GM21717 (cell line): Measurements from ENCODE around the gene PER1.

Experiments
- ATAC-seq: cut with Tn5 transposase; IDR thresholded peaks from one replicate; pipeline ENCODE4 v1.9.1; 2021; ENCODE audit warnings: mild to moderate bottlenecking, moderate library complexity; ENCODE audit not compliant: unreplicated experiment

PER1 gene, protein sequence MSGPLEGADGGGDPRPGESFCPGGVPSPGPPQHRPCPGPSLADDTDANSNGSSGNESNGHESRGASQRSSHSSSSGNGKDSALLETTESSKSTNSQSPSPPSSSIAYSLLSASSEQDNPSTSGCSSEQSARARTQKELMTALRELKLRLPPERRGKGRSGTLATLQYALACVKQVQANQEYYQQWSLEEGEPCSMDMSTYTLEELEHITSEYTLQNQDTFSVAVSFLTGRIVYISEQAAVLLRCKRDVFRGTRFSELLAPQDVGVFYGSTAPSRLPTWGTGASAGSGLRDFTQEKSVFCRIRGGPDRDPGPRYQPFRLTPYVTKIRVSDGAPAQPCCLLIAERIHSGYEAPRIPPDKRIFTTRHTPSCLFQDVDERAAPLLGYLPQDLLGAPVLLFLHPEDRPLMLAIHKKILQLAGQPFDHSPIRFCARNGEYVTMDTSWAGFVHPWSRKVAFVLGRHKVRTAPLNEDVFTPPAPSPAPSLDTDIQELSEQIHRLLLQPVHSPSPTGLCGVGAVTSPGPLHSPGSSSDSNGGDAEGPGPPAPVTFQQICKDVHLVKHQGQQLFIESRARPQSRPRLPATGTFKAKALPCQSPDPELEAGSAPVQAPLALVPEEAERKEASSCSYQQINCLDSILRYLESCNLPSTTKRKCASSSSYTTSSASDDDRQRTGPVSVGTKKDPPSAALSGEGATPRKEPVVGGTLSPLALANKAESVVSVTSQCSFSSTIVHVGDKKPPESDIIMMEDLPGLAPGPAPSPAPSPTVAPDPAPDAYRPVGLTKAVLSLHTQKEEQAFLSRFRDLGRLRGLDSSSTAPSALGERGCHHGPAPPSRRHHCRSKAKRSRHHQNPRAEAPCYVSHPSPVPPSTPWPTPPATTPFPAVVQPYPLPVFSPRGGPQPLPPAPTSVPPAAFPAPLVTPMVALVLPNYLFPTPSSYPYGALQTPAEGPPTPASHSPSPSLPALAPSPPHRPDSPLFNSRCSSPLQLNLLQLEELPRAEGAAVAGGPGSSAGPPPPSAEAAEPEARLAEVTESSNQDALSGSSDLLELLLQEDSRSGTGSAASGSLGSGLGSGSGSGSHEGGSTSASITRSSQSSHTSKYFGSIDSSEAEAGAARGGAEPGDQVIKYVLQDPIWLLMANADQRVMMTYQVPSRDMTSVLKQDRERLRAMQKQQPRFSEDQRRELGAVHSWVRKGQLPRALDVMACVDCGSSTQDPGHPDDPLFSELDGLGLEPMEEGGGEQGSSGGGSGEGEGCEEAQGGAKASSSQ (N-terminal part only)

DNA sequence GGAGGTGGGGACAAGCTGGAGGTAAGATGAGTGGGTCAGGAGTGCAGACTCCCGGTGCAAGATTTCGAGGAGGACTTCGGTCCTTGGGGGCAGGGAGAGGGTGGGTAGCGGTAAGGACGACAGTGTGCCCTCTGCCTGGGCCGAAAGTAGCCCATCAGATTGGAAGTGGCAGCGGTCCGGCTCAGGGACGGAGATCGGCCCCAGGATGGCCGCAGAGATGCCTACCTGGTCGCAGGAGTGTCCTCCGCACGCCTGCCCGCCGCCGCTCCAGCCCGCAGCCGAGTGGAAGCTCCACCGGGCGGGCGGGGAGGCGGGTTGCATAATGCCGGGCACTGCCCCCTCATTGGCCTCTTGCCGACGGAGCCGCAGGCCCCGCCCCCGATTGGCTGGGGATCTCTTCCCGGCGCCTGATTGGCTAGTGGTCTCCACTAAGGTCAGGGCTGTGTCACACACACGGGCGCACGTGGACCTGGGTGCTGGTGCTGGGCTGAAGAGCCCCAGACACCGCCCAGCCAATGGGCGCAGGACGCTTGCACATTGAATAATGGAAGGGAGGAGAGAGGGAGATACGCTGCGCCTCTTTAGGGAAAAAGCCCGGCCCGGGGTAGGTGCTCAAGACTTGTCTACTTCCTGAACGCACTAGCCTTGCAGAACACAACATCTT lies at the start of gene PER1:
PER1 (minus strand) TSS at position 293 of the 664 bp plus-strand sequence. CDS start 1,698 bp downstream, outside the sequence.
- ATAC-seq: no peak

DNA sequence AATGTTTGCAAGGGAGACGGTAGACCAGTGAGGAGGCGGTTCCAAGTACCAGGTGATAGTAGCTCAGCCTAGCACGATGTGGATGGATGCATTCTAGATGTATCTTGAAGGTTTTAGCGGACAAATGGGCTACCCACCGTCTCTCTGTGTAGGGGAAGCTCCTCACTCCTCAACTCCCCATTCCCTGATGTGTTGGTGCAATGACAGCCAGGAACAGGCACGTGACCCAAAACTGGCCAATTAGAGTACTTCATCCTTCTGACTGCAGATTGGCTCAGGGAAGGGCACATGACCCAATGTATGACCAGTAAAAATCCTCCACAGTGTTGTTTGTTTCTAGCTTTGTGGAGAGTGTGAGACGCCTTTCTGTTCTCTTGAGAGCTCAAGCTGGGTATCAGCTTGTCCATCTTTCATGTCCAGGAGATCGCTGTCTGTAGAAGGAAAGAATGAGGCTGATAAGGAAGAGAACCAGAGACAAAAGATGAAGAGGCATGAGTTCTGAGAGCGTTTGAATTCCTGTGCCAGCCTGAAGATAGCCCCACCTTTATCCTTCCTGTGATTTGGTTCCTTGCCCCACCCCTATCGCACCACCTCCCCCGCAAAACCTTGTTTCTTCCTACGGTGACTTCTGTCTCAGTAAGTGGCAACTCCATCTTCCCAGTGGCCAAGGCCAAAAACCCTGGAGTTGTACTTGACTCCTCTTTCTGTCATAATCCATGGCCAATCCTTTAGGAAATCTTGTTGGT lies 40.0 kb upstream of the PER1 start:
- ATAC-seq: no peak

DNA sequence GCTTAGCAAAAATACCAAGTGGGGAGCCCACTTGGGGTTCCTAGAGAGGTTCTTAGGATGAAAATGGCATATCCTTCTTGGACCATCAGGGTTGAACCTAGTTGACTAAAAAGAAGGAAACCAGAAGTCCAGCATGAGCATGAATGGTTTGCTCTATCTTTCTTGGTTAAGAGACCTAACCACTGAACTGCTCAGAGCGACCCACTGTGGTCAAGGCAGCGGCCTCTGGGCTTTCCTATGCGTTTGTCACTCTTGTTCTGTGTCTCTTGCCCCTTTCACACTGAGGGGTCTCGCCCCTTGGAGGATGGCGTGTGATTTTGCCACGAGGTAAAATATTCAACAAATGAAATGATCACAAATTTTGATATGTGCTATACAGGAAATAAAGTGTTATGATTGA lies 38.3 kb upstream of the PER1 start:
- ATAC-seq: no peak

DNA sequence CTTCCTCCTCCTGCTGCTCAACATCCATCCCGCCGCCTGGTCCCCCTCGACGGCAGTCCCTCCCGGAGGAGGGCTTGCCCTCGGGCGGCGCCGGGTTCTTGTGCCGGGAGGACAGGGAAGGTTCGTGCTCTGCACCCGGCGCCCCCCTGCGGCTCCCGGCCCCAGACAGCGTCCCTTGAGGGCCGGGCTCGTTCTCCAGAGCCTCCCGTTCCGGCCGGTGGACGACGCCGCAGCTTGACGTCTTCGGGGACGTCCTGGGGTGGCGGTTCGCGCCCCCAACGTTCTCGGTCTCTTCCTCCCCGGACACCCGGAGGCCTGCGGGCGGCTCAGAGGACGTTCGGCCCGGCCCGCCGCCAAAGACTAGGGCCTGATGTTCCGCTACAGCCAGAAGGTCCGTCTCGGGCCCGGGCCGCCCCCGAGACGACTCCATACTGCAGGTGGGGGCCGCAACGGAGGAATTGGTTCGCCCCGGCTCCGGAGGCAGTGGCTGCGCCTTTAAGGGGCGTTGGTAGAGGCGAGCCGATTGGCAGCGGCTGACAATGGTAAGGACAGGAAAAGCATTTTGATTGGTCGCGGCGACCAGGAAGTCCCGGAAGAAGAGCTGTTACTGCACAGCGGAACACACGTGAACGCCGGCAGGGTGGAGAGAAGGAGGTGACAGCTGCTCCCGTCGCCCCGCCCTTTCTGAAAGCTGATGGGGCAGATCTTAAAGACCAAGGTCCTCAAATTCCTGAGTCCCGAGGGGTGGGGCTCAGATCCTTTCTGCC lies 37.7 kb upstream of the PER1 start, which contains the start of gene BORCS6:
BORCS6 (minus strand) TSS at position 470 of the 767 bp plus-strand sequence; CDS start at position 430, 40 bp downstream.
- peak; percentile 49 for ATAC-seq

DNA sequence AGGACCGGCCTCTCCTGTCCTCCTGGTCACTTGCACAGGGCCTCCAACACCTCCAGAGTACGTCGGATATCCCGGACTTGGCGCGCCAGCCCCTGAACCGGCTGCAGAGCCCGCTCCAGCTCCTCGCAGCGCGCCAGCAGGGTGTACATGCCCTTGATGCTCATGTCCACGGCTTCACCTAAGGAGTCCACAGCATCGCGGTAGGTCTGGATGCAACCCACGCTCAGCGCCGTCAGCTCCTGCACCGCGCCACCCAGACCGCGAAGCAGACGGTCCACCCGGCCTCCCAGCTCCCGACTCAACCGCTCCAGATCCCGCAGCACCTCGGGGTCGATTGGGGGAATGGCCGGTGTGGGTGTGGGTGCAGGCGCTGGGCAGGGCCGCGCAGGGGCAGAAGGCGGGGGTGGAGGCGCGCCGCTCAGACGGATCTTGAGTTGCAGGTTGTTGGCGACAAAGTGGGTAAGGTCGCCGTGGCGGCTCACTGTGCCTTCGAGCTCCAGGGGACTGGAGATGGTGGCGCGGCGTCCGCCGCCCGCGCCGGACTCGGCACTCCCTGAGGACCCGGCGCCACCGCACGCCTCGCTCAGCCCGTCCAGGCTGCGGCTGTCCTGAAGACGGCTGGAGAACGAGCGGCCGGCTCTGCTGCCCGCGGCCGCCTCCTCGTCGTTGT lies 37.0 kb upstream of the PER1 start:
- ATAC-seq: no peak

DNA sequence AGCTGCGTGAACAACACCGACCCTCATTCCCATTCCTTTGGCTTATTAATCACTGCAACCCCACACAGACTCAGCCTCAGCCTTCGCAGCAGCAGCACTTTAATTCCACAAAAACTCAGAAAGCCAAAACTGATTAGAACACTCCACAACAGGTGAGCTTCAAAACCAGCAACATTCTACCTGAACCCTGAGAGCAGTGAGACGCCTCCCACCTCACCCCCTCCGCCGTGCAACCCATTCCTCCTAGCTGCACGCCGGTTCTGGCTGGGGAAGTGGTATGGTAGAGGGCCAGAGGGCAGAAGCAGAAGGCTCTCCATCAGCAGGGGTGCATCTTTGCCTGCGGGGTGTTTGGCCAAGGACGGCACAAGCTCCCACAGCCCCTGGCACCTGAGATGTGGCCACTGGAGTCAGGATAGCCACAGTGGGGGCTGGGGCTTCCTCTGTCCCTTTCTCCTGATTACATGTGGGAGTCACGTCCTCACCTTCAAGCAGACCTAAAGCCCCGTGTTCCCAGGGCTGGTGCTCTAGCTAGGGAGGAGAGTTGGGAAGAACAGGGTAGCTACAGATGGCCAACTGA lies 36.1 kb upstream of the PER1 start:
- no peak for ATAC-seq

DNA sequence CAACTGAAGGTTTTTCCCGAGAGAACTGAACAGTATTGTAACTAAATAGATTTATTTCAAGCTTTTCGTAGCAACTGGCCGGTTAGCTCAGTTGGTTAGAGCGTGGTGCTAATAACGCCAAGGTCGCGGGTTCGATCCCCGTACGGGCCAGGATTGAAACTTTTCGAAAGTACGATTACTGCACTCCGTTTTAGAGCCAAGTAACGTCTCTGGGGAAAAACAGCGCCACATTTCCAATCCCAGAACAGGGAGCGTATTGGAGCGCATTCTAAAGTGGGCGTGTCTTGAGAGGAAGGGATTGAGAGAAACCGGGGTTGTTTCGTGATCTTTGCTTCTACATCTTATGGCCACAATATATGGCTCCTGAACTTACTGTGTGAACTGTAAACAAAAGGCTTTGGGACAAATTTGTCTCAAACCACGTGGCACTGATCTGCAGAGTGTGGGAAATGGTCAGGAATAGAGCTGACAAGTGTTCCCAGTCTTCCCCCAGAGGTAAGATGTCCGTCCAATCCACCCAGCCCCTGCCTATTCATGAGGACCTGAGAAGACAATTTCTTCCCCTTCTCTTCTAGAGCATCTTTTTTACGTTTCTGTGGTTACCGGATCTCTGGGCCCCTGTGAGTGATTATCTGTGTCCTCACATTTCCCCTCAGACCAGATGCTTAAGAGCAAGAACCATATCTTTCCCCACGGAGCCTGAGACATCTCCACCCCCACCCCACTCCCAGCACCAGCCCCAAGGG lies 35.5 kb upstream of the PER1 start:
- peak; percentile 31 for ATAC-seq

DNA sequence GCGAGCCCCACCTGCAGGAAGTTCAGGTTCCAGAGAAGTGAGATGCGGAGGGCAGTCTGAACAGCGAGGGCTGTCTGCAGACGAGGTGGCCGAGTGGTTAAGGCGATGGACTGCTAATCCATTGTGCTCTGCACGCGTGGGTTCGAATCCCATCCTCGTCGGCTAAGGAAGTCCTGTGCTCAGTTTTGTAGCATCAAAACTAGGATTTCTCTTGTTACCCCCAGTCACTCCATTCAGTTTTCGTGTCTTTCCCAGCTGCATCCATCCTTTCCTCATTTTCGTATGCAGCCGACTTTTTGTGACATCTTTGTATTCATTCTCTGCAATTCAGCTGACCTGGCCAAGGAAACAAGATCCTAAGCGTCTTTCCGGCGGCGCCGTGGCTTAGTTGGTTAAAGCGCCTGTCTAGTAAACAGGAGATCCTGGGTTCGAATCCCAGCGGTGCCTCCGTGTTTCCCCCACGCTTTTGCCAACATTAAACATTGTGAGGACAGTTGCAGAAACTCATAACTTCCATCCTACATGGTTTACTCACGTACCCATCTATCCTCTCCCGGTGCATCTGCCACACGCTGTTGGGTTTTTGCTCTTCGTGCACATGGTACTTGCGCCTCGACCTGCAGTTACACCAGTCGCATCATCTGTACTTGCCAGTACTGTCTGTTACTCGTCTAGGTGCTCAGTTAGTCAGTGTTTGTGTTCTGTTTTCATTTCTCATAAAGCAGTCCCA lies 34.7 kb upstream of the PER1 start:
- peak; percentile 9 for ATAC-seq

DNA sequence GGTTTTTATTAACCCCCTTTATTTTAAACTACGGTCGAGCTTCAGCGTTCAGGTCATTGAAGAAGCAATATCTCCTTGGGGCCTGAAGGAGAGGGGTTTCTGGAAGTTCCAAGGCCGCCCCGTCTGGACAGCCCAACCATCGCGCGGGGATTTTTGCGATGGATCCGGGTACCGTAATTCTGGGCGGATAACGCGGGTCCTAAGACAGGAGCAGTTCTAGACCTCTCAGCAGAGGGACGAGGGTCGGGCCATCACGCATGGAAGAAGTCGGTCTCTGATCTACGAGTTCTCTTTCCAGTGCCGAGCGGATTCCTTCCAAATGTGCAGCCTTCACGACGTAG lies 34.2 kb upstream of the PER1 start:
- ATAC-seq: peak; percentile 5

DNA sequence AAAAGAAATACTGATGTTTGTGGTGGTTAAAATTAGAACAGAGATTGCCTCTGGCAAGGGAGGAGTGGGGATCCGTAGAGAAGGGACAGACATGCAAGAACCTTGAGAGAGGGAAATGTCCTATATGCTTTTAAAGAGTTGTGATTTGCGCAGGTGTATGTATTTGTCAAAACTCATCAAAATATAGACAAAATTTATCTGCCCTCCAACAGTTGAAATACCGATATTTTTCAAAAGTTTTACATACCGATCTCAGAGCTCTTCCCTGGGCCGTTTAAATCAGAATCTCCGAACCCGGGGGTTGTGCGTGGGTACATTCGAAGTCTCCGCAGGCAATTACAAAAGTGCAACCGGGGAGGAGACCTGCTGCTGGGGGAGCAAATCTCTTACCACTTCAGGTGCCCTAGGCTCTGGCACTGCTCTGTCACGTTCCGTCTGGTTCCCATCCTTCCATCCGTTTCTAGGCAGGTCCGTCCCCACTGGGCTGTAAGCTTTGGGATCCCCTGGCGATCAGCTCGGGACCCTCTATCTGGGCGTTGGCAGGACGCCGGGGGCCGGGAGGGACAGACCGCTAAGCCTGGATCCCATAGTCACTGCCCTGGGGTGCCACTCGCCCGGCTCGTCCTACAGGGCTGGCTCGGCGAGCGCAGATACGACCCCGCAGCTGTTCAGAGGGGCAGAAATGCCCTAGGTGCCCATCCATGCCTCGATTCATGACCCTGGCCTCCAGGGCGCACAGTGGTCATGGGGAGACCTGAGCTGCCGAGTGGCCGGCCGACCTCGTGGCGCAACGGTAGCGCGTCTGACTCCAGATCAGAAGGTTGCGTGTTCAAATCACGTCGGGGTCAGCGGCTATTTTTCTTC lies 33.6 kb upstream of the PER1 start:
- ATAC-seq: no peak

DNA sequence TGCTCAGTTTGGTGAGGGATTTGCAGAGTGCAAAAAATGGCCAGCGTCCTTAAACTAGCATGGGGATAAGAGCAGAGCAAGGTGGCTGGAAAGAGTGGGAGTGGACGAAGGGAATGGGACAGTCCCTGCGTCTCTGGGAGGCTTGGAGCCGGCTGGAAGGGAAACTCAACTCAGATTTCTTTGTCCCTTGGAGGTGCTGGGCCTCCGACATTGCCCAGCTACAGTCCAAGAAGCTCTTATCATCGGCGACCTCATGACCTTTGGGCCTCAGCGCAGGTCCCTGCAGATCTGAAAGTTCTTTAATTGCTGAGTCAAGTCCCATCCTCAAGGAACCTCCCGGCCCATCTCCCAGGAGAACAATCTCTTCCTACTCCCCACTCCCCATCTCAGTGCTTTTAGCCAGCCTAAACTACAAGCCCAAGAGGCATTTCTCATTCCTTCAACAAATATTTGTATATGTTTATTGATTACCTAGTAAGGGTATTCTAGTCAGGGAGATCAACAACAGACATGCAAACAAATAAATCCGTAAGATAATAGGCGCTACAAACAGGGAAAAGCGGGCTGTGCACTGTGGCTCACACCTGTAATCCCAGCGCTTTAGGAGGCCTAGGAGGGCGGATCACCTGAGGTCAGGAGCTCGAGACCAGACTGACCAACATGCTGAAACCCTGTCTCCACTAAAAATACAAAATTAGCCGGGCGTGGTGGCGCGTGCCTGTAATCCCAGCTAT lies 25.0 kb upstream of the PER1 start:
- no peak for ATAC-seq

DNA sequence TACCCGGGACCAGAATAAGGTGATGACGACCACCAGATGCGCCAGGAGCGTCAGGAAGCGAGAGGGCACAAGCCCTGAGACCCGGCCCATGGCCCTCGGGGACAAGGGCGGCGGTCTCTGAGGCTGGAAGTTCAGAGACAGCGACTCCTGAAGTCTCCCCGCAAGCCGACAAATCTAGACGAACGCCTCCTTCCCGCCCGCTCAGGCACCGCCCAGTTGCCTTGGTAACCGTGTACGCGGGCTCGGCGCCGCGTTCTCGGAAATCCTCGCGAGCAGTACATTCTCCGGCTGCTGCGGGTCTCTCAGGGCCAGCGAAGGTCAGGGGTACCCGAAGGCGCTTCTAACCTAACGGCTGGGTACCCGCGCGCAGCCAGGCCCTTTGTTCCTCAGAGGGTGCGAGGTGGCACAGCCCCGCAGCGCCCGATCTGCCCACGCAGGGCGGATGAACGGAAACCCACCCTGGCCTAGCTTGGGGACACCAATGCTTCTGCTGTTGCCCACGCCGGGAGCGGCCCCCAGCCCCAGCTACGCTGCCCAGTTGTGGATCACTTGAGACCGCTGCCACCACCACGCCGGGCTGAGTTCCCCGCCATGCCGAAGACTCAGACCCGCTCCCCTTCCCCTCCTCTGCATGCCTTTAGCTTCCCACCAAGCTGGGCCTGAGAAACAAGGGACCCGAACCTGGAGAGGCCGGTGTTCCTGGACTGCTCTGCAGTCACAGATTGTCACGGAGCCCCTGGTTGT lies 24.2 kb upstream of the PER1 start, which contains the start of gene TMEM107:
TMEM107 (minus strand) TSS at position 184 of the 744 bp plus-strand sequence; CDS start at position 90, 94 bp downstream.
- ATAC-seq: peak; percentile 36

DNA sequence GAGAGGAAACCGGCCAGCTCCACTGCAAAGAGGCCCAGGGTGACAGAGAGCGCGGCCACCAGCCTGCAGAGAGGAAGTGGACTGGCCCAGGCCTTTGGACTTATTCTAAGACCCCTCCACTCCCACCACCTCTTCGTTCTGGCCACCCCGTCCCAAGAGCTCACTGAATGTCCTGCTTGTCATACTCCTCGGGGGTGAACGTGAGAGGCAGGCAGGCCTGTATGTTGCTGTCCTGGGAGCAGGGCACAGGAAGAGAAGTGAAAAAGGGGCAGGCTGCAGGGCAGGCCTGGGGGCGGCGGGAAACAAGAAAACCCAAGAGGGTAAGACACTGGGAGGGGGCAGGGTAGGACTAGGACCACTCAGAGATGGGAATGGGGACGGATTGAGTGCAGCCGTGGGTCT lies 23.6 kb upstream of the PER1 start:
- no peak for ATAC-seq

DNA sequence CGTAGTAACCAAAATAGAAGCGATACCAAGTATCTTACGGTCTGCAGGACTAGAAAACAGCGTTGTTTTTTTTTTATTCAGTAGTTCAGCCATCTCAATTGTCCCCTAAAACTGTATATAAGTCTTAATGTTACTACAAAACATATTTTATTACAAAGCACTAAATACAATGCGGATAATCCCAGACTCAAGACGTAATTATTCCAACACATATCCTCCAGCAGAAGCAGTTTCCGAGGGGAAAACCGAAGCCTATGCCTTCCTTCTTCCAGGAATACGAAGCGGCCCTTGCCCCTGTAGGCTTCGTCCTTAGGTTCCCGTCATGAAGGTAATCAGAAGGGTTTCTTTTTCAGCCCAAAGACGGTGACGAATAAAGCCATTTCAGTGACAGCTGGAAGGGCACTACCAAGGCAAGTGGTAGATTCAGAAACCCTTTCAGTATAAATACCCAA lies 21.7 kb upstream of the PER1 start:
- ATAC-seq: no peak
